ENCODE data around the gene SPTSSB. TPM values are rescaled to one million over a fixed set of nuclear protein-coding genes. Genes with fewer than 3 reads are reported as not detected.

Gene SPTSSB
- polyA plus RNA-seq, 1 experiment = not detected

- Histone ChIP-seq H3K27me3 (ENCODE audit: control insufficient read depth, insufficient read depth, low read length) (no peaks in the 10 kb centered on the region), H3K36me3 (ENCODE audit: control insufficient read depth, insufficient read depth, low read length) (no peaks in the 10 kb centered on the region), H3K4me3 (ENCODE audit: low read depth, low read length) (no peak overlapping the region)
- no peak for TF ChIP-seq CTCF (IDR thresholded peaks at IDR 0.05; ENCODE audit: insufficient read depth, low read depth, low read length)
- POLR2A ChIA-PET = no interaction called here
- no peak for DNase-seq (ENCODE audit: low read depth)
- CTCF ChIA-PET = interaction anchor here (1.0 kb wide), 1 partner anchor 16 kb away, joined by 3 read pairs; no protein-coding TSS in a partner anchor
Measured at GRCh38 chr3:161392853-161393252, 21.5 kb upstream of the SPTSSB start.

GRCh38 chr3:161390200-161390599 is 18.9 kb upstream of the SPTSSB start:
- no peak for DNase-seq (ENCODE audit: low read depth)
- POLR2A ChIA-PET = no interaction called here
- CTCF ChIA-PET = interaction anchor here (1.8 kb wide), 1 partner anchor 10 kb away, joined by 4 read pairs; no protein-coding TSS in a partner anchor

GRCh38 chr3:161389445-161390035 is 18.2 kb upstream of the SPTSSB start:
- ChIA-PET CTCF (interaction anchor here (1.8 kb wide), 2 partner anchors 11 to 17 kb away, joined by 4 read pairs; no protein-coding TSS in a partner anchor), POLR2A (no interaction called here)
- TF ChIP-seq CTCF (IDR thresholded peaks at IDR 0.05; ENCODE audit: insufficient read depth, low read depth, low read length) = no peak

More at GRCh38 chr3:161390200-161390599, 18.9 kb upstream of the SPTSSB start:
- Histone ChIP-seq H3K4me3 (ENCODE audit: low read depth, low read length) (no peak overlapping the region), H3K36me3 (ENCODE audit: control insufficient read depth, insufficient read depth, low read length) (no peaks in the 10 kb centered on the region), H3K27me3 (ENCODE audit: control insufficient read depth, insufficient read depth, low read length) (no peaks in the 10 kb centered on the region)
- TF ChIP-seq CTCF (IDR thresholded peaks at IDR 0.05; ENCODE audit: insufficient read depth, low read depth, low read length) = no peak

DNA sequence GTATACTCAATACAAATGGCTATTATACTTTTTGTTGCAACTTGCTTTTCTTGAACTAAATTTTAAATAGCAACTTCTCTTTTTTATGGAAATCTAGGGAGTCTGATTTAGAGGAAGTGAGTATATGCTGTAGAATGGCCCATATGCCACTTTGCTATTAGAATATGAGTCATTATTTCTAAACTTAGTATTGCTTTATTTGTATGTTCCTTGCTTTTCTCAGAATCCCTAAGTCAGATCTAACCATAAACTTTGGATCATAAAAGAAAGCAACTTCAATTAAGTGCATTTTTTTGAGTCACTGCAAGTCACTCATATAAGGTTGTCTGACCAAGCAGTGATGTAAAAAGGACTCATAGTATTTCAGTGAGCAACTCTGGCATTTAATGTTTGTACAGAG is 17.5 kb upstream of the SPTSSB start:
- no peak for TF ChIP-seq CTCF (IDR thresholded peaks at IDR 0.05; ENCODE audit: insufficient read depth, low read depth, low read length)
- no peaks in the 10 kb centered on the region for H3K27me3 ChIP-seq (ENCODE audit: control insufficient read depth, insufficient read depth, low read length)
- H3K4me3 ChIP-seq (ENCODE audit: low read depth, low read length) = no peak overlapping the region
- H3K36me3 ChIP-seq (ENCODE audit: control insufficient read depth, insufficient read depth, low read length) = no peaks in the 10 kb centered on the region
- POLR2A ChIA-PET = no interaction called here
- CTCF ChIA-PET = interaction anchor here (1.8 kb wide), 2 partner anchors 12 to 17 kb away, joined by 4 read pairs; no protein-coding TSS in a partner anchor
- DNase-seq (ENCODE audit: low read depth) = no peak

More at GRCh38 chr3:161389445-161390035, 18.2 kb upstream of the SPTSSB start:
- no peak overlapping the region for H3K4me3 ChIP-seq (ENCODE audit: low read depth, low read length)
- DNase-seq (ENCODE audit: low read depth) = no peak
- no peaks in the 10 kb centered on the region for H3K36me3 ChIP-seq (ENCODE audit: control insufficient read depth, insufficient read depth, low read length)
- no peaks in the 10 kb centered on the region for H3K27me3 ChIP-seq (ENCODE audit: control insufficient read depth, insufficient read depth, low read length)

DNA sequence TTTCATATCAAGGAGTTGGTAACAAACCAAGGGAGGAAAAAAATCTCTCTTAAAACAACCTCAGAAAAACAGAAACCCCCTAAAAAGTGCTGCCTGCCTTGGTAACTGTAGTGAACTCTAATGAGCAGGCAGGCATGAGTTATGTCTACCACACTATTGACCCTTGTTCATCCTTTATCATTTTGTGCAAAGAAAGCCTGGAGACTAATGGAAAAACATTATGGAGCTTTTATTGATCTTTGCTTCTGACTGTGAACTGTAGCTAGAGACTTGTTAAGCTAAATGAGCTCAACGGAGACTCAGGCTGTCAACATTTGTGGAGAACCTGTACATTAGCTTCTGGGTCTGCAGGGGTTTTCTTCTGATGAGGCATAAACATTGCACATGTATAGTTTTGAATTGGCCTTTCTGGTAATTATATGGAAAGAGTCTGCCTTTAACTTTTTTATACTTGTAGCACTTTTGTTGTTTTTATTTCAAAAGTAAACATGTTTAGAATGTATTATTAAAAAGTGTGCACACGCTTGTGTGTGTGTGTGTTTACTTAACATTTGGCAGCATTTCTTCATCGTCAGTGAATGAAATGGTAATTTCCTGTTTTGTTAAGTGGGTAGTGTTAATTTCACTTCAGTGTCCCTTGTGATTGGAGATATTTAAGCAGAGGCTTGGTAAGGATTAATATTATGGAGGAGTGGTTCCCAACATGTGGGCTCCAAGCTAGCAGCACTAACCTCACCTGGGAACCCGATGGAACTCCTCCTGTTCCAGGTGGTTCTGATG is 15.9 kb upstream of the SPTSSB start:
- Histone ChIP-seq H3K36me3 (ENCODE audit: control insufficient read depth, insufficient read depth, low read length) (no peaks in the 10 kb centered on the region), H3K4me3 (ENCODE audit: low read depth, low read length) (no peak overlapping the region), H3K27me3 (ENCODE audit: control insufficient read depth, insufficient read depth, low read length) (no peaks in the 10 kb centered on the region)
- no peak for DNase-seq (ENCODE audit: low read depth)
- no peak for TF ChIP-seq CTCF (IDR thresholded peaks at IDR 0.05; ENCODE audit: insufficient read depth, low read depth, low read length)
- POLR2A ChIA-PET = no interaction called here
- CTCF ChIA-PET = no interaction called here

All from BJ (cell line).